HepG2 (cell line): ENCODE measurements around the gene MLLT1. TPM values are rescaled to one million over a fixed set of nuclear protein-coding genes. Genes with fewer than 3 reads are reported as not detected.

Source experiments
- ATAC-seq: fragments of 200-7000 bp; cut with Tn5 transposase; 3 replicates; pipeline ENCODE4 v1.9.1; 2020; ENCODE audit warnings: mild to moderate bottlenecking, moderate library complexity
- BruUV-seq: library from RNA; stranded (reverse); fragments of 400-500 nt; replicated peaks from 2 replicates; lab custom pipeline; 2021; lab: Mats Ljungman, UMichigan
- CTCF ChIA-PET: fragments of 300-600 bp; formaldehyde crosslinking; extraction: SDS; loops from one replicate; lab custom pipeline; 2021; ENCODE audit warnings: low total read pairs, inconsistent platforms, low intra/inter-chr PET ratio; lab: Yijun Ruan, JAX
- POLR2A ChIA-PET: fragments of 350-600 bp; sonication (Branson Sonifier 250); formaldehyde crosslinking; loops from one replicate; lab custom pipeline; 2020; ENCODE audit warnings: antibody characterized with exemption, inconsistent platforms; lab: Yijun Ruan, JAX
- DNase-seq: peaks from one replicate; pipeline ENCODE4 v3.0.0-alpha.2; 2015; ENCODE audit warnings: low spot score
- FAIRE-seq: peaks from 3 replicates; lab custom pipeline; 2011; peaks lifted over from hg19 to GRCh38; lab: Jason Lieb, UNC
- H2AFZ ChIP-seq: one replicate; pipeline ENCODE4 v1.6.1; 2011; ENCODE audit warnings: low read length, inconsistent platforms
- H3K27ac ChIP-seq: fragments of 300-600 bp; 3 replicates; pipeline ENCODE4 v1.8.0; 2011; ENCODE audit warnings: mixed run types, mild to moderate bottlenecking, mixed read lengths, low read length, inconsistent platforms; ENCODE audit not compliant: insufficient read depth; ENCODE audit errors: extremely low read length
- H3K27me3 ChIP-seq, 2 experiments: fragments of 200-600 bp in 1 of 2; 2 replicates in 1 of 2; 3 replicates in 1 of 2; pipeline versions ENCODE4 v1.6.0 to v1.8.0; 2011; ENCODE audit warnings: low read length in 2 of 2, mild to moderate bottlenecking in 2 of 2, moderate library complexity in 2 of 2, inconsistent platforms in 1 of 2; ENCODE audit not compliant: insufficient read depth in 2 of 2, control insufficient read depth in 1 of 2
- H3K36me3 ChIP-seq, 2 experiments: fragments of 200-600 bp in 1 of 2; replicated peaks in 1 of 2; 2 replicates in 1 of 2; 3 replicates in 1 of 2; pipeline versions ENCODE4 v1.5.1 to v1.8.0; 2011; ENCODE audit warnings: low read length in 2 of 2, inconsistent platforms in 1 of 2; ENCODE audit not compliant: insufficient read depth in 2 of 2, control insufficient read depth in 1 of 2
- H3K4me1 ChIP-seq: 2 replicates; pipeline ENCODE4 v1.5.1; 2012; ENCODE audit warnings: low read length, inconsistent platforms; ENCODE audit not compliant: insufficient read depth
- H3K4me2 ChIP-seq: 2 replicates; pipeline ENCODE4 v1.6.0; 2011; ENCODE audit warnings: low read depth, low read length, inconsistent platforms
- H3K4me3 ChIP-seq, 3 experiments: fragments of 200-600 bp in 1 of 3; sonication (generic), shearing (Covaris generic) in 1 of 3; replicated peaks in 1 of 3; 2 replicates each; pipeline ENCODE4 v1.5.1; 2011 to 2016; ENCODE audit warnings: low read length in 3 of 3, inconsistent platforms in 2 of 3, low read depth in 2 of 3, mild to moderate bottlenecking in 2 of 3, control low read depth in 1 of 3, mixed read lengths in 1 of 3; ENCODE audit not compliant: insufficient read depth in 1 of 3
- H3K79me2 ChIP-seq: one replicate; pipeline ENCODE4 v1.6.1; 2011; ENCODE audit warnings: low read length, inconsistent platforms; ENCODE audit not compliant: insufficient read depth
- H3K9ac ChIP-seq: 2 replicates; pipeline ENCODE4 v1.6.0; 2011; ENCODE audit warnings: mild to moderate bottlenecking, low read depth, low read length, inconsistent platforms; ENCODE audit not compliant: insufficient read depth
- H3K9me3 ChIP-seq: 2 replicates; pipeline ENCODE4 v1.5.1; 2012; ENCODE audit warnings: mild to moderate bottlenecking, low read length
- H4K20me1 ChIP-seq: 2 replicates; pipeline ENCODE4 v1.6.0; 2011; ENCODE audit warnings: inconsistent platforms, mild to moderate bottlenecking, low read length, moderate library complexity; ENCODE audit not compliant: insufficient read depth
- DDIT3 ChIP-seq: sonication (generic); formaldehyde crosslinking; IDR thresholded peaks from 2 replicates; pipeline ENCODE4 v1.4.0; 2020; ENCODE audit warnings: mild to moderate bottlenecking, missing genetic modification reagents
- DZIP1 ChIP-seq: sonication (generic); formaldehyde crosslinking; IDR thresholded peaks from 2 replicates; pipeline ENCODE4 v1.5.0; 2020; ENCODE audit warnings: mild to moderate bottlenecking, missing genetic modification reagents
- RERE ChIP-seq: IDR thresholded peaks from 2 replicates; pipeline ENCODE4 v1.6.1; 2016; ENCODE audit warnings: low read depth, missing genetic modification reagents, missing compliant biosample characterization
- SOX13 ChIP-seq, 3 experiments: fragments of 450-650 bp in 1 of 3; sonication (generic) in 1 of 3; formaldehyde crosslinking in 1 of 3; IDR thresholded peaks in 2 of 3; conservative IDR thresholded peaks in 1 of 3; 2 replicates each; pipeline versions ENCODE4 v1.5.0 to v1.6.1; 2016 to 2020; ENCODE audit warnings: antibody characterized with exemption in 1 of 3, mild to moderate bottlenecking in 1 of 3, missing compliant biosample characterization in 1 of 3, missing genetic modification reagents in 1 of 3, moderate library complexity in 1 of 3
- ZNF280B ChIP-seq: sonication (generic); formaldehyde crosslinking; IDR thresholded peaks from 2 replicates; pipeline ENCODE4 v1.5.0; 2020; ENCODE audit warnings: missing genetic modification reagents, mild to moderate bottlenecking, borderline replicate concordance
- WGBS: methylation state at CpG from one replicate; pipeline ENCODE4 v1.1.6; 2017; ENCODE audit warnings: low lambda C conversion rate; 5-methylcytosine and 5-hydroxymethylcytosine counted together
- in situ Hi-C: cut with HindIII; loops from 2 replicates; pipeline ENCODE4 v1.10.0; 2017; ENCODE audit warnings: low pct_unique_long_range_greater_than_20kb; ENCODE audit not compliant: extremely low pct_ligation_motif_present
- intact Hi-C: fragments of 100-400 bp; cut with micrococcal nuclease; formaldehyde crosslinking; loops from one replicate; pipeline ENCODE4 v1.10.0; 2022; ENCODE audit not compliant: unreplicated experiment
- polyA plus RNA-seq, 8 experiments: library from polyadenylated mRNA; depleted of rRNA in 3 of 8; stranded (reverse) in 7 of 8; unstranded in 1 of 8; fragments of >200 nt; fragmentation: Illumina TruSeq in 4 of 8; extraction: Trizol in 4 of 8; gene quantifications; 2 replicates each; pipeline versions ENCODE4 v1.2.1 to v1.2.3, GENCODE V29; 2011 to 2016; ENCODE audit warnings: low read depth in 4 of 8, missing spikeins in 1 of 8, mixed read lengths in 1 of 8; ENCODE audit not compliant: insufficient read depth in 1 of 8
- total RNA-seq, 5 experiments: library from RNA; depleted of rRNA; stranded (reverse); fragments of >200 nt; fragmentation: Illumina TruSeq; extraction: Trizol; gene quantifications; 2 replicates each; pipeline ENCODE4 v1.2.3, GENCODE V29; 2016; ENCODE audit warnings: low read depth in 1 of 5

Gene MLLT1
- total and polyA plus RNA-seq, 2 of the 13 experiments (the other 11 are each of a cell fraction or from before 2014, with no cell fraction given): 11.7 to 12.2 TPM

- TF ChIP-seq SOX13 (IDR thresholded peaks at IDR 0.05): no peak
- TF ChIP-seq SOX13 (CRISPR knock-in tag; conservative IDR thresholded peaks at IDR 0.05 in 1 of 2, IDR thresholded peaks at IDR 0.05 in 1 of 2): peak in 1 of 2 experiments; percentile 65; a peak in 2 of 4 replicates
- no peak for TF ChIP-seq DDIT3
- TF ChIP-seq, all 625 proteins: peak for 174
Measured at GRCh38 chr19:6273701-6274601, 5.8 kb downstream of the MLLT1 start (continued).

- H3K4me2 ChIP-seq: peak overlapping the region; percentile 68
- POLR2A ChIA-PET: no interaction called here
- H3K9ac ChIP-seq: peak overlapping the region; percentile 30; the same call in 1 of the 2 replicates
- H3K9me3 ChIP-seq: no peaks in the 10 kb centered on the region
- H3K27me3 ChIP-seq: no peaks in the 10 kb centered on the region
- CTCF ChIA-PET: no interaction called here
- 79% methylated on average over 15 of the region's 22 CpGs for WGBS
- DNase-seq: no peak
- H4K20me1 ChIP-seq: peaks cover 23% of the 10 kb centered on the region; the same call in 1 of the 2 replicates
- H3K36me3 ChIP-seq: peaks cover 9 to 34% of the 10 kb centered on the region in 2 experiments
- in situ Hi-C loops: no loop called here
- no TSS peak for BruUV-seq
- peak overlapping the region in 2 of 3 experiments; percentile 4 to 62; a peak in 3 of 6 replicates for H3K4me3 ChIP-seq
- peak overlapping the region; percentile 57 for H3K27ac ChIP-seq
- TF ChIP-seq DZIP1 (CRISPR knock-in tag) (0 out of 2 replicates have a peak, but pooled peaks have one; percentile 26), ZNF280B (CRISPR knock-in tag) (peak; percentile 22; the same call in 1 of the 2 replicates), RERE (CRISPR knock-in tag) (no peak)
- H3K79me2 ChIP-seq: peaks cover 79% of the 10 kb centered on the region
- intact Hi-C loops: no loop called here
- ATAC-seq: no peak; the same call in 2 of the 3 replicates
- no peak for FAIRE-seq
- H2AFZ ChIP-seq: no peak overlapping the region
- H3K4me1 ChIP-seq: peaks cover 73% of the 10 kb centered on the region
Measured at GRCh38 chr19:6272913-6273600, 6.7 kb downstream of the MLLT1 start.
